HEK293T (cell line): Measurements from ENCODE around the gene NOL12.

Experiments
- CTBP1 ChIP-seq: fragments of 450-650 bp; IDR thresholded peaks from 2 replicates; pipeline ENCODE4 v1.6.1; 2016; ENCODE audit warnings: borderline replicate concordance
- FOXK2 ChIP-seq: fragments of 450-650 bp; IDR thresholded peaks from 2 replicates; pipeline ENCODE4 v1.6.1; 2016; ENCODE audit warnings: mild to moderate bottlenecking
- HDGF ChIP-seq: fragments of 450-650 bp; IDR thresholded peaks from 2 replicates; pipeline ENCODE4 v1.6.1; 2017; ENCODE audit warnings: antibody characterized with exemption, borderline replicate concordance
- NFRKB ChIP-seq: fragments of 450-650 bp; IDR thresholded peaks from 2 replicates; pipeline ENCODE4 v1.6.1; 2016; ENCODE audit warnings: mild to moderate bottlenecking, moderate library complexity
- SP1 ChIP-seq: fragments of 450-650 bp; IDR thresholded peaks from 2 replicates; pipeline ENCODE4 v1.6.1; 2017
- SUZ12 ChIP-seq: fragments of 450-650 bp; IDR thresholded peaks from 2 replicates; pipeline ENCODE4 v1.6.1; 2016; ENCODE audit warnings: mild to moderate bottlenecking
- TARDBP ChIP-seq: fragments of 450-650 bp; IDR thresholded peaks from 2 replicates; pipeline ENCODE4 v1.6.1; 2016
- ZNF384 ChIP-seq: fragments of 450-650 bp; IDR thresholded peaks from 2 replicates; pipeline ENCODE4 v1.6.1; 2016

GRCh38 chr22:37713761-37714160, 27.6 kb downstream of the NOL12 start:
- TF ChIP-seq CTBP1 = no peak
- no peak for TF ChIP-seq ZNF384
- no peak for TF ChIP-seq FOXK2
- no peak for TF ChIP-seq TARDBP
- TF ChIP-seq HDGF = no peak
- no peak for TF ChIP-seq SP1
- no peak for TF ChIP-seq NFRKB
- TF ChIP-seq SUZ12 = no peak
